OCI-LY7 (cell line): ENCODE data around the gene ABR. TPM values are rescaled to one million over a fixed set of nuclear protein-coding genes. Genes with fewer than 3 reads are reported as not detected.
"Not testable (repeated sequence)": the region's sequence is repeated elsewhere in the genome, so short reads cannot be mapped to it uniquely, and the experiment has no call there.

Experiments used
- BruUV-seq: library from RNA; stranded (reverse); fragments of 400-500 nt; replicated peaks from 2 replicates; lab custom pipeline; 2021; lab: Mats Ljungman, UMichigan
- CTCF ChIA-PET: fragments of 300-600 bp; sonication (Branson Sonifier 250); formaldehyde crosslinking; loops from one replicate; lab custom pipeline; 2022; ENCODE audit warnings: antibody characterized with exemption; ENCODE audit not compliant: unreplicated experiment; lab: Charles Lee
- POLR2A ChIA-PET: fragments of 300-600 bp; sonication (Branson Sonifier 250); formaldehyde crosslinking; loops from one replicate; lab custom pipeline; 2022; ENCODE audit warnings: antibody characterized with exemption; lab: Charles Lee
- DNase-seq: peaks from one replicate; pipeline ENCODE4 v3.0.0-alpha.2; 2015; ENCODE audit warnings: low spot score
- H2AFZ ChIP-seq: fragments of 200-600 bp; sonication (generic), shearing (Covaris generic); 2 replicates; pipeline ENCODE4 v1.6.1; 2014; ENCODE audit warnings: mild to moderate bottlenecking, antibody characterized with exemption, low read length, moderate library complexity
- H3K27ac ChIP-seq: fragments of 200-600 bp; sonication (generic); 2 replicates; pipeline ENCODE4 v1.5.1; 2014; ENCODE audit warnings: mixed run types, low read depth, mild to moderate bottlenecking, moderate library complexity, low read length, inconsistent platforms; ENCODE audit not compliant: poor library complexity, severe bottlenecking
- H3K36me3 ChIP-seq: fragments of 200-600 bp; sonication (generic); 2 replicates; pipeline ENCODE4 v1.6.1; 2014; ENCODE audit warnings: mild to moderate bottlenecking, antibody characterized with exemption, low read length, moderate library complexity, mixed read lengths; ENCODE audit not compliant: insufficient read depth
- H3K4me1 ChIP-seq: fragments of 200-600 bp; sonication (generic); 2 replicates; pipeline ENCODE4 v1.5.1; 2014; ENCODE audit warnings: mild to moderate bottlenecking, low read length; ENCODE audit not compliant: insufficient read depth, poor library complexity, severe bottlenecking
- H3K4me2 ChIP-seq: fragments of 200-600 bp; sonication (generic); 2 replicates; pipeline ENCODE4 v1.6.1; 2014; ENCODE audit warnings: mild to moderate bottlenecking, low read length
- H3K4me3 ChIP-seq: fragments of 200-600 bp; sonication (generic); 2 replicates; pipeline ENCODE4 v1.5.1; 2014; ENCODE audit warnings: mild to moderate bottlenecking, low read depth, low read length; ENCODE audit not compliant: poor library complexity, severe bottlenecking
- H3K79me2 ChIP-seq: fragments of 200-600 bp; sonication (generic); 2 replicates; pipeline ENCODE4 v1.6.1; 2016; ENCODE audit warnings: low read depth, mild to moderate bottlenecking, low read length, moderate library complexity, mixed read lengths; ENCODE audit not compliant: insufficient read depth
- H3K9me2 ChIP-seq: fragments of 200-600 bp; sonication (generic); 2 replicates; pipeline ENCODE4 v1.6.1; 2016; ENCODE audit warnings: mild to moderate bottlenecking, low read length, mixed read lengths; ENCODE audit not compliant: insufficient read depth
- H3K9me3 ChIP-seq: fragments of 200-600 bp; sonication (generic); 2 replicates; pipeline ENCODE4 v1.6.1; 2014; ENCODE audit warnings: mild to moderate bottlenecking, mixed run types, low read length, mixed read lengths
- H4K20me1 ChIP-seq: fragments of 200-600 bp; sonication (generic); 2 replicates; pipeline ENCODE4 v1.6.1; 2014; ENCODE audit warnings: mild to moderate bottlenecking, antibody characterized with exemption, low read length, moderate library complexity, mixed read lengths; ENCODE audit not compliant: insufficient read depth
- EZH2phosphoT487 ChIP-seq: fragments of 200-600 bp; sonication (generic); IDR thresholded peaks from 2 replicates; pipeline ENCODE4 v1.6.1; 2018; ENCODE audit warnings: low read depth, borderline replicate concordance, mild to moderate bottlenecking, mixed run types, antibody characterized with exemption, low read length, moderate library complexity, mixed read lengths
- intact Hi-C: fragments of 100-400 bp; cut with micrococcal nuclease; formaldehyde crosslinking; loops from one replicate; pipeline ENCODE4 v1.10.0; 2022; ENCODE audit not compliant: unreplicated experiment
- total RNA-seq, 2 experiments: library from RNA; depleted of rRNA in 1 of 2; stranded (reverse); fragments of >200 nt in 1 of 2; shearing (Covaris generic) in 1 of 2; gene quantifications; 2 replicates each; pipeline ENCODE4 v1.2.3, GENCODE V29; 2014 to 2022
- TF ChIP-seq, protein P1 (sequence below): fragments of 200-600 bp; sonication (generic); conservative IDR thresholded peaks from 2 replicates; pipeline ENCODE4 v1.5.1; 2014; ENCODE audit warnings: mild to moderate bottlenecking, antibody characterized with exemption, low read length, moderate library complexity, mixed read lengths

The ABR gene
- total RNA-seq, 2 experiments from 2014 or later, result 164 to 181 TPM

DNA sequence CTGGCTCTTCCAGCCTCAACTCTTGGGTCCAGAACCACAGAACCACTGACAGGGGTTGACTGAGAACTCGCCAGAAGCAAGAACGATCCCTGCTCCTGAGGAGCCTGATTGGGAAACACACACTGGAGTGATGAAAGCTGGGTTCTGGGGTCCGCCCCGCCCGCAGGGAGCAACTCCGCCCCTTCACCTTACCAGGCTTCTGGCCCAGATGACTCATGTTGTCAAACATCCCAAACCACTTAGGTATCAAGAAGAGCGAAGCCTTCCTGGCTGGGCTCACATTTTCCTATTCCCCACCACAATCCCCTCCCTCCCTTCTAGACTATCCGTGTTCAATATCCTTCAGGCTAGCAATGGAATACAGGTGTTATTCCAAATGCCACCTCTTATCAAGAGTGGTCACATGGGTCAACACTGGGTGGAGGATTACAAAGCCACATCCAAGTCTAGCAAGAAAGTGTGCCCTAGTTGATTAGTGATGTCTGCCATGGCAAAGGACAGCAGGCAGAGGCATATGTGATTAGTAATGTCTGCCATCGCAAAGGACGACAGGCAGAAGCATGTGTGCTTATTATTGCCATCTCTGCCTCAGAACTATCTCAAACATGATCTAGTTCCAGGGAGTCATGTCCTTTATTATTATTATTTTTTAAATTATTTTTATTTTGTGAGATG lies 112.4 kb downstream of the ABR start:
- Histone ChIP-seq H3K9me2 (no peaks in the 10 kb centered on the region), H4K20me1 (no peaks in the 10 kb centered on the region), H3K79me2 (no peaks in the 10 kb centered on the region), H3K4me1 (no peaks in the 10 kb centered on the region), H3K27ac (no peak overlapping the region), H3K4me2 (no peak overlapping the region), H3K36me3 (peaks cover 75% of the 10 kb centered on the region), H3K4me3 (no peak overlapping the region), H2AFZ (no peak overlapping the region), H3K9me3 (0 out of 2 replicates have a peak, but pooled peaks cover 4% of the 10 kb centered on the region)
- no TSS peak for BruUV-seq
- CTCF ChIA-PET, result no interaction called here
- no peak for DNase-seq
- TF ChIP-seq, protein P1, sequence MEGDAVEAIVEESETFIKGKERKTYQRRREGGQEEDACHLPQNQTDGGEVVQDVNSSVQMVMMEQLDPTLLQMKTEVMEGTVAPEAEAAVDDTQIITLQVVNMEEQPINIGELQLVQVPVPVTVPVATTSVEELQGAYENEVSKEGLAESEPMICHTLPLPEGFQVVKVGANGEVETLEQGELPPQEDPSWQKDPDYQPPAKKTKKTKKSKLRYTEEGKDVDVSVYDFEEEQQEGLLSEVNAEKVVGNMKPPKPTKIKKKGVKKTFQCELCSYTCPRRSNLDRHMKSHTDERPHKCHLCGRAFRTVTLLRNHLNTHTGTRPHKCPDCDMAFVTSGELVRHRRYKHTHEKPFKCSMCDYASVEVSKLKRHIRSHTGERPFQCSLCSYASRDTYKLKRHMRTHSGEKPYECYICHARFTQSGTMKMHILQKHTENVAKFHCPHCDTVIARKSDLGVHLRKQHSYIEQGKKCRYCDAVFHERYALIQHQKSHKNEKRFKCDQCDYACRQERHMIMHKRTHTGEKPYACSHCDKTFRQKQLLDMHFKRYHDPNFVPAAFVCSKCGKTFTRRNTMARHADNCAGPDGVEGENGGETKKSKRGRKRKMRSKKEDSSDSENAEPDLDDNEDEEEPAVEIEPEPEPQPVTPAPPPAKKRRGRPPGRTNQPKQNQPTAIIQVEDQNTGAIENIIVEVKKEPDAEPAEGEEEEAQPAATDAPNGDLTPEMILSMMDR, result no peak
- TF ChIP-seq EZH2phosphoT487, result no peak
- POLR2A ChIA-PET, result no interaction called here
- intact Hi-C loops, result no loop called here

DNA sequence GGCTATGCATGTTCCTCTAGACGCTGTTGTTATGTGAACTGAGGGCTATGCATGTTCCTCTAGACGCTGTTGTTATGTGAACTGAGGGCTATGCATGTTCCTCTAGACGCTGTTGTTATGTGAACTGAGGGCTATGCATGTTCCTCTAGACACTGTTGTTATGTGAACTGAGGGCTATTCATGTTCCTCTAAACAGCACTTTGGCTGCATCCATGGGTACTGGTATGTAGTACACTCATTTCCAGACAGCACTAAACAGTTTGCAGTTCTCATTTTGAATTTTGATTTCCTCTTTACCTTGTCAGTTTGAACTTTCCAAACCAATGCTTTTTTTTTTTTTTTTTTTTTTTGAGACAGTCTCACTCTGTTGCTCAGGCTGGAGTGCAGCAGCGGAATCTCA lies 114.4 kb downstream of the ABR start:
- H3K4me1 ChIP-seq, DNase-seq, POLR2A ChIA-PET, H3K9me3 ChIP-seq, H3K4me2 ChIP-seq, H3K9me2 ChIP-seq, H4K20me1 ChIP-seq, H3K27ac ChIP-seq, CTCF ChIA-PET, H3K4me3 ChIP-seq, intact Hi-C loops, H3K79me2 ChIP-seq, H2AFZ ChIP-seq: not testable (repeated sequence)
- H3K36me3 ChIP-seq, result peaks cover 63% of the 10 kb centered on the region
- BruUV-seq, result TSS peak; percentile 23

DNA sequence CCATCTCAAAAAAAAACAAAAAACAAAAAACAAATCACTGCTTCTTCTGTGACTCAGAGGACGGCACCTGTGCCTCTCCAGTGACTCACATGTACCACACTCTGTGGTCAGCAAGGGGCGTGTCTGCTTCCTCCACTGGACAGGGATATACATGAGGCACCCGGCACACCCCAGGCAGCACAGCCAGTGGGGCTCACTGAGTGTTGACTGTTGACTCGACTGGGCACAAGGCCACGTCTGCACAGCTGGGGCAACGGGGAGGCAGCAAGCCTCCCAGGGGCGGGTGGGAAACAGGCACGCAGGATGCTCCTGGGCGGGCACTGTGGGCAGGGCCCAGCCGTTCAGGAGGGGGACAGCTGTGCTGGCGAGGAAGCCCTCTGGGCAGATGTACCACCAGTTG lies 118.8 kb downstream of the ABR start:
- Histone ChIP-seq H2AFZ (no peak overlapping the region), H4K20me1 (no peaks in the 10 kb centered on the region), H3K4me2 (no peak overlapping the region), H3K9me2 (no peaks in the 10 kb centered on the region), H3K79me2 (no peaks in the 10 kb centered on the region), H3K4me1 (no peaks in the 10 kb centered on the region), H3K4me3 (no peak overlapping the region), H3K36me3 (peaks cover 59% of the 10 kb centered on the region), H3K27ac (no peak overlapping the region), H3K9me3 (0 out of 2 replicates have a peak, but pooled peaks cover under 1% of the 10 kb centered on the region)
- DNase-seq, result no peak
- BruUV-seq, result no TSS peak
- CTCF ChIA-PET, result no interaction called here
- no peak for TF ChIP-seq EZH2phosphoT487
- TF ChIP-seq, protein P1, result no peak
- POLR2A ChIA-PET, result no interaction called here
- intact Hi-C loops, result no loop called here
